H1 (cell line): ENCODE measurements around the gene DYNLT2. TPM values are rescaled to one million over a fixed set of nuclear protein-coding genes. Genes with fewer than 3 reads are reported as not detected.

ENCODE experiments used
- ASH2L ChIP-seq: fragments of 200-600, 300-600 bp; sonication (generic); IDR thresholded peaks from one replicate; pipeline ENCODE4 v1.7.1; 2017; ENCODE audit warnings: low read length
- GTF2F1 ChIP-seq: IDR thresholded peaks from 2 replicates; pipeline ENCODE4 v1.6.1; 2012; ENCODE audit warnings: low read depth, low read length, improper control_type of control experiment, borderline replicate concordance
- RNF2 ChIP-seq: fragments of 200-900, 300-1000 bp; sonication (generic); IDR thresholded peaks from 2 replicates; pipeline ENCODE4 v1.7.1; 2016; ENCODE audit warnings: borderline replicate concordance, low read depth, mild to moderate bottlenecking, antibody characterized with exemption, low read length; ENCODE audit not compliant: poor library complexity, severe bottlenecking; ENCODE audit errors: missing control alignments
- SP1 ChIP-seq: IDR thresholded peaks from 2 replicates; pipeline ENCODE4 v1.6.1; 2011; ENCODE audit warnings: low read depth, low read length
- polyA plus RNA-seq, 7 experiments: library from polyadenylated mRNA; depleted of rRNA in 3 of 7; stranded (reverse) in 5 of 7; unstranded in 2 of 7; fragments of >200 nt in 5 of 7; fragments of 200-250 nt in 2 of 7; gene quantifications; 1 replicate in 5 of 7; 2 replicates in 1 of 7; 4 replicates in 1 of 7; pipeline versions ENCODE4 v1.2.1 to v1.2.3, GENCODE V29; 2011 to 2013; ENCODE audit warnings: missing spikeins in 2 of 7, mixed read lengths in 2 of 7
- total RNA-seq: library from RNA; stranded (reverse); fragmentation: NEBNext Ultra II Directional; extraction: Animal tissue kit (Norgen Biotek cat#: 25700); gene quantifications from 2 replicates; pipeline ENCODE4 v1.2.1, GENCODE V29; 2021
- TF ChIP-seq, protein P1 (sequence below): fragments of 300-600 bp; sonication (generic); IDR thresholded peaks from 2 replicates; pipeline ENCODE4 v1.7.1; 2012; ENCODE audit warnings: low read length, moderate library complexity, mild to moderate bottlenecking, inconsistent platforms; ENCODE audit not compliant: insufficient replicate concordance

The DYNLT2 gene
- total and polyA plus RNA-seq, 2 of the 8 experiments (the other 6 are each of a cell fraction or from before 2014, with no cell fraction given): 0.48 to 1.8 TPM

DNA sequence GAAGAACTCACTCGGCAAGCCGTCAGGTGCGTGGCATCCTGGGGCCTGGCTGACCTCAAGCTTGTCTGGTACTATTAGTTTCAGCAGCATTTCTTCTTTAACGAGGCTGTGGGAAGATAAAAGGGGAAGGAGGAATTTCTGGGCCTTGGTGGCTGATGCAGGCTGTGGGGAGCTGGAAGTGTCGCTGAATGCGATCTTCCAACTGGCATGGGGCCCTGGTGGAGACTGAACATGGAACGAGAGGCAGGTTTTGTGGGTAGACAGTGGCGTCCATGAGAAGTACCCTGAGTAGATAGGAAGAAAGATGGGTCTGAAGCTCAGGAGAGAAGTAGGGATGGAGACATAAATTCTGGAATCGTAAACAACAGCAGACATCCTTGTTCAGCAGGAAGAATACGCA is 23.9 kb upstream of the DYNLT2 start (continued):
- TF ChIP-seq, protein P1, sequence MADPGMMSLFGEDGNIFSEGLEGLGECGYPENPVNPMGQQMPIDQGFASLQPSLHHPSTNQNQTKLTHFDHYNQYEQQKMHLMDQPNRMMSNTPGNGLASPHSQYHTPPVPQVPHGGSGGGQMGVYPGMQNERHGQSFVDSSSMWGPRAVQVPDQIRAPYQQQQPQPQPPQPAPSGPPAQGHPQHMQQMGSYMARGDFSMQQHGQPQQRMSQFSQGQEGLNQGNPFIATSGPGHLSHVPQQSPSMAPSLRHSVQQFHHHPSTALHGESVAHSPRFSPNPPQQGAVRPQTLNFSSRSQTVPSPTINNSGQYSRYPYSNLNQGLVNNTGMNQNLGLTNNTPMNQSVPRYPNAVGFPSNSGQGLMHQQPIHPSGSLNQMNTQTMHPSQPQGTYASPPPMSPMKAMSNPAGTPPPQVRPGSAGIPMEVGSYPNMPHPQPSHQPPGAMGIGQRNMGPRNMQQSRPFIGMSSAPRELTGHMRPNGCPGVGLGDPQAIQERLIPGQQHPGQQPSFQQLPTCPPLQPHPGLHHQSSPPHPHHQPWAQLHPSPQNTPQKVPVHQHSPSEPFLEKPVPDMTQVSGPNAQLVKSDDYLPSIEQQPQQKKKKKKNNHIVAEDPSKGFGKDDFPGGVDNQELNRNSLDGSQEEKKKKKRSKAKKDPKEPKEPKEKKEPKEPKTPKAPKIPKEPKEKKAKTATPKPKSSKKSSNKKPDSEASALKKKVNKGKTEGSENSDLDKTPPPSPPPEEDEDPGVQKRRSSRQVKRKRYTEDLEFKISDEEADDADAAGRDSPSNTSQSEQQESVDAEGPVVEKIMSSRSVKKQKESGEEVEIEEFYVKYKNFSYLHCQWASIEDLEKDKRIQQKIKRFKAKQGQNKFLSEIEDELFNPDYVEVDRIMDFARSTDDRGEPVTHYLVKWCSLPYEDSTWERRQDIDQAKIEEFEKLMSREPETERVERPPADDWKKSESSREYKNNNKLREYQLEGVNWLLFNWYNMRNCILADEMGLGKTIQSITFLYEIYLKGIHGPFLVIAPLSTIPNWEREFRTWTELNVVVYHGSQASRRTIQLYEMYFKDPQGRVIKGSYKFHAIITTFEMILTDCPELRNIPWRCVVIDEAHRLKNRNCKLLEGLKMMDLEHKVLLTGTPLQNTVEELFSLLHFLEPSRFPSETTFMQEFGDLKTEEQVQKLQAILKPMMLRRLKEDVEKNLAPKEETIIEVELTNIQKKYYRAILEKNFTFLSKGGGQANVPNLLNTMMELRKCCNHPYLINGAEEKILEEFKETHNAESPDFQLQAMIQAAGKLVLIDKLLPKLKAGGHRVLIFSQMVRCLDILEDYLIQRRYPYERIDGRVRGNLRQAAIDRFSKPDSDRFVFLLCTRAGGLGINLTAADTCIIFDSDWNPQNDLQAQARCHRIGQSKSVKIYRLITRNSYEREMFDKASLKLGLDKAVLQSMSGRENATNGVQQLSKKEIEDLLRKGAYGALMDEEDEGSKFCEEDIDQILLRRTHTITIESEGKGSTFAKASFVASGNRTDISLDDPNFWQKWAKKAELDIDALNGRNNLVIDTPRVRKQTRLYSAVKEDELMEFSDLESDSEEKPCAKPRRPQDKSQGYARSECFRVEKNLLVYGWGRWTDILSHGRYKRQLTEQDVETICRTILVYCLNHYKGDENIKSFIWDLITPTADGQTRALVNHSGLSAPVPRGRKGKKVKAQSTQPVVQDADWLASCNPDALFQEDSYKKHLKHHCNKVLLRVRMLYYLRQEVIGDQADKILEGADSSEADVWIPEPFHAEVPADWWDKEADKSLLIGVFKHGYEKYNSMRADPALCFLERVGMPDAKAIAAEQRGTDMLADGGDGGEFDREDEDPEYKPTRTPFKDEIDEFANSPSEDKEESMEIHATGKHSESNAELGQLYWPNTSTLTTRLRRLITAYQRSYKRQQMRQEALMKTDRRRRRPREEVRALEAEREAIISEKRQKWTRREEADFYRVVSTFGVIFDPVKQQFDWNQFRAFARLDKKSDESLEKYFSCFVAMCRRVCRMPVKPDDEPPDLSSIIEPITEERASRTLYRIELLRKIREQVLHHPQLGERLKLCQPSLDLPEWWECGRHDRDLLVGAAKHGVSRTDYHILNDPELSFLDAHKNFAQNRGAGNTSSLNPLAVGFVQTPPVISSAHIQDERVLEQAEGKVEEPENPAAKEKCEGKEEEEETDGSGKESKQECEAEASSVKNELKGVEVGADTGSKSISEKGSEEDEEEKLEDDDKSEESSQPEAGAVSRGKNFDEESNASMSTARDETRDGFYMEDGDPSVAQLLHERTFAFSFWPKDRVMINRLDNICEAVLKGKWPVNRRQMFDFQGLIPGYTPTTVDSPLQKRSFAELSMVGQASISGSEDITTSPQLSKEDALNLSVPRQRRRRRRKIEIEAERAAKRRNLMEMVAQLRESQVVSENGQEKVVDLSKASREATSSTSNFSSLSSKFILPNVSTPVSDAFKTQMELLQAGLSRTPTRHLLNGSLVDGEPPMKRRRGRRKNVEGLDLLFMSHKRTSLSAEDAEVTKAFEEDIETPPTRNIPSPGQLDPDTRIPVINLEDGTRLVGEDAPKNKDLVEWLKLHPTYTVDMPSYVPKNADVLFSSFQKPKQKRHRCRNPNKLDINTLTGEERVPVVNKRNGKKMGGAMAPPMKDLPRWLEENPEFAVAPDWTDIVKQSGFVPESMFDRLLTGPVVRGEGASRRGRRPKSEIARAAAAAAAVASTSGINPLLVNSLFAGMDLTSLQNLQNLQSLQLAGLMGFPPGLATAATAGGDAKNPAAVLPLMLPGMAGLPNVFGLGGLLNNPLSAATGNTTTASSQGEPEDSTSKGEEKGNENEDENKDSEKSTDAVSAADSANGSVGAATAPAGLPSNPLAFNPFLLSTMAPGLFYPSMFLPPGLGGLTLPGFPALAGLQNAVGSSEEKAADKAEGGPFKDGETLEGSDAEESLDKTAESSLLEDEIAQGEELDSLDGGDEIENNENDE: no peak
- TF ChIP-seq ASH2L (no peak), GTF2F1 (no peak), SP1 (no peak), RNF2 (no peak)
- TF ChIP-seq, all 59 proteins: peak for 0
